Duodenal mucosa (tissue), 2 donors: ENCODE data around the gene STKLD1.

Experiments used
- H3K27ac ChIP-seq: one replicate; pipeline ENCODE4 v1.7.0; 2013; ENCODE audit warnings: low read depth, low read length
- H3K27me3 ChIP-seq, 2 donors: one replicate each; pipeline ENCODE4 v1.7.0; 2013; ENCODE audit warnings: low read length in 2 of 2, control low read depth in 1 of 2; ENCODE audit not compliant: insufficient read depth in 2 of 2, control insufficient read depth in 1 of 2
- H3K36me3 ChIP-seq, 2 donors: one replicate each; pipeline ENCODE4 v1.7.0; 2013; ENCODE audit warnings: low read length in 2 of 2, control low read depth in 1 of 2; ENCODE audit not compliant: insufficient read depth in 2 of 2, control insufficient read depth in 1 of 2
- H3K4me1 ChIP-seq, 2 donors: one replicate each; pipeline ENCODE4 v1.7.0; 2013; ENCODE audit warnings: low read length in 2 of 2, control low read depth in 1 of 2; ENCODE audit not compliant: insufficient read depth in 2 of 2, control insufficient read depth in 1 of 2
- H3K4me3 ChIP-seq, 2 donors: one replicate each; pipeline ENCODE4 v1.7.0; 2013; ENCODE audit warnings: low read length in 2 of 2, low read depth in 1 of 2
- H3K9ac ChIP-seq, 2 donors: one replicate each; pipeline ENCODE4 v1.7.0; 2013; ENCODE audit warnings: low read length in 2 of 2, low read depth in 1 of 2
- H3K9me3 ChIP-seq, 2 donors: one replicate each; pipeline ENCODE4 v1.7.0; 2013; ENCODE audit warnings: low read length in 2 of 2, control low read depth in 1 of 2; ENCODE audit not compliant: control insufficient read depth in 1 of 2

The STKLD1 gene

DNA sequence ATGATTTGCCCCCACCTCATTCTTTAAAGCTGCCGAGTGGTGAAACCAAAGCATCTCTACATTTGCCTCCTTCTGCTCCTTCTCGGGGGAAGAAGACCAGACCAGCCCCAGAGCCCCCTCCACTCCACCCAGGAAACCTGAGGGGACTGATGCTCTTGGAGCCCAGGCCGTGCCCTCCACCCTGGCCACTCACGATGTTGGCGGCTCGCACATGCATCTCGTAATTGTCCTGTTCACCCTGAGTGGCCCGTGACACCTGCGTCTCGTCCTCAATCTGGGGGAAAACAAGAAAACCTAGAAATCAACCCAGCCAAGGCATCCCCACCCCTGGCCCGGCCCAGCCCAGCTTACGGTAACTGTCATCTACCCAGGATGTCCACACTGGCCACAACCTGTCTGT lies 31.2 kb upstream of the STKLD1 start:
- H3K9me3 ChIP-seq = no peaks in the 10 kb centered on the region
- peaks cover 24 to 38% of the 10 kb centered on the region in 2 donors for H3K4me1 ChIP-seq
- H3K9ac ChIP-seq = no peak overlapping the region
- no peak overlapping the region for H3K27ac ChIP-seq
- H3K27me3 ChIP-seq = no peaks in the 10 kb centered on the region
- peaks cover 23 to 71% of the 10 kb centered on the region in 2 donors for H3K36me3 ChIP-seq
- H3K4me3 ChIP-seq = no peak overlapping the region

DNA sequence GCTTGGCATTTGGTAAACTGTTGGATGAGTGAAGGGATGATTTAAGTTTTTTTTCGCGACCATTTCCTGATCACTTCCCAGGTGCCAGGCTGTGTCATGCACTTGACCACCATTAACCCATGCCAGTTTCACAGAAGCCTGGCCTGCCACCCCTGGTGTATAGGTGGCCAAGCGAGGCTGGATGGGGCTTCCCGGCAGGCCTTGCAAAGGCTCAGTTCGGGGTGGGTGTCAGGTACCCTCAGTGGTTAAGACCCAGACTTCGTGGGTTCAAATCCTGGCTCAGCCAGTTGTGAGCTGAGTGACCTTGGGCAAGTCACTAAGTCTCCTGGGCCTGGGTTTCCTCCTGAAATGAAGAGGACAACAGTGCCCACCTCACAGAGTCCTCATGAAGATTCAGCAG lies 30.6 kb upstream of the STKLD1 start:
- Histone ChIP-seq H3K9ac (no peak overlapping the region), H3K4me3 (no peak overlapping the region), H3K36me3 (peaks cover 27 to 71% of the 10 kb centered on the region in 2 donors), H3K9me3 (no peaks in the 10 kb centered on the region), H3K4me1 (peaks cover 25 to 34% of the 10 kb centered on the region in 2 donors), H3K27ac (no peak overlapping the region), H3K27me3 (no peaks in the 10 kb centered on the region)

DNA sequence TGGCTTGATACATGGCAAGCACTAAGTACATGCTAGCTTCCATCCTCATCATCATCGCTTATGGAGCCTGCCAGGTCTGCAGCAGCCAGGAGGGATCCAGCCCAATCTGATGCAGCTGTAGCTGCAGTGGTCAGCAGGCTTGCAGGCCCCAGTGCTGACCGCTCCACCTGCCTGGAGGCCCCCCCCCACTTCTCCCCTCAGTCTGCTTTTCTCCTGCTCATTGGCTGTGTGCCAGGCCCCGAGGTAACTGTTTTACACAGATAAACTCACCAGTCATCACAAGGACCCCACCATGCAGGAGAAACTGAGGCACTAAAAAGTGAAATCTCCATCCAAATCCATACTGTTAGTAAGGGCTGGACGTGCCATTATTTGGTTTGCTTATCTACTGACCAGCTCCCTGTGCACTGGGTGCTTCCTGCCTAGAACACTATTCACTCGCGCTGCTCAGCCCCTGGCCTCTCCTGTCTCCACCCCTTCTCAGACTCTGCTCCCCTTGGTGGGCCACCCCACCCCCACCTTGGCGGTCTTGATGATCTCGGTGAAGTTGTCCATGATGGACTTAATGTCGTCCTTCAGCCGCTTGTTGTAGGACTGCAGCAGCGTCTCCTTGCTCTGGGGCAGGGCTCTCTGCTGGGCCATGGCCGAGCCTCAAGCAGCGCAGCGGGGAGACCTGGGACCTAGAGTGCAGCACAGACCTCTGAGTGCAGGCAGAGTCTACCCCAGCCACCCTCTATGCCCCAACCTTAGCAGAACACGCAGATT lies 30.0 kb upstream of the STKLD1 start:
- peak overlapping the region; percentile 57 to 61 for H3K9ac ChIP-seq
- peak overlapping the region; percentile 98 to 99 for H3K4me3 ChIP-seq
- H3K9me3 ChIP-seq = no peaks in the 10 kb centered on the region
- H3K36me3 ChIP-seq = peaks cover 32 to 71% of the 10 kb centered on the region in 2 donors
- peaks cover 25 to 31% of the 10 kb centered on the region in 2 donors for H3K4me1 ChIP-seq
- H3K27ac ChIP-seq = no peak overlapping the region
- H3K27me3 ChIP-seq = no peaks in the 10 kb centered on the region

DNA sequence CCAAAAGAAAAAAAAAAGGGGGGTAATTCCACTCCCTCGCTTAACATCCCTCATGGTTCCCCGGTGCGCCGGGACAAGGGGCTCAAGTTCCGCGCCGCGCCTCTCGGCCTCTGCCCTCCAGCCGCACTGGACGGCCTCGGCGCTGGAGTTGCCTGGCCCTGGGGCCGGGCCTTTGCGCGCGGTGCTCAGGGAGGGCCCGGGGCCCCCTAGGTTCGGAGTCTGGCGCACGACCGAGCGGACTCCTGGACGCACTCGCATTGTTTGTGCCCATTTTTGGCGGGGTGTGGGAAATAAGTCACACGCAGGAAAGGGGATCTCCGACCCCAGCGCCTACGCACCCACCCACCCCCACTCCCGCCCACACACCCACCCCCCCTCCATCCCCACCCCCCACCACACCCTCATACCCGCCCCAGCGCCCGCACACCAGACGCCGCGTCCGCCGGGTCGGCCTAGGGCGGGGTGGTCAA lies 28.6 kb upstream of the STKLD1 start:
- Histone ChIP-seq H3K9me3 (no peaks in the 10 kb centered on the region), H3K9ac (peak overlapping the region; percentile 57 to 61), H3K36me3 (peaks cover 45 to 71% of the 10 kb centered on the region in 2 donors), H3K27ac (peak overlapping the region; percentile 96), H3K4me3 (peak overlapping the region; percentile 98 to 99), H3K4me1 (peaks cover 25% of the 10 kb centered on the region in 2 donors), H3K27me3 (no peaks in the 10 kb centered on the region)

DNA sequence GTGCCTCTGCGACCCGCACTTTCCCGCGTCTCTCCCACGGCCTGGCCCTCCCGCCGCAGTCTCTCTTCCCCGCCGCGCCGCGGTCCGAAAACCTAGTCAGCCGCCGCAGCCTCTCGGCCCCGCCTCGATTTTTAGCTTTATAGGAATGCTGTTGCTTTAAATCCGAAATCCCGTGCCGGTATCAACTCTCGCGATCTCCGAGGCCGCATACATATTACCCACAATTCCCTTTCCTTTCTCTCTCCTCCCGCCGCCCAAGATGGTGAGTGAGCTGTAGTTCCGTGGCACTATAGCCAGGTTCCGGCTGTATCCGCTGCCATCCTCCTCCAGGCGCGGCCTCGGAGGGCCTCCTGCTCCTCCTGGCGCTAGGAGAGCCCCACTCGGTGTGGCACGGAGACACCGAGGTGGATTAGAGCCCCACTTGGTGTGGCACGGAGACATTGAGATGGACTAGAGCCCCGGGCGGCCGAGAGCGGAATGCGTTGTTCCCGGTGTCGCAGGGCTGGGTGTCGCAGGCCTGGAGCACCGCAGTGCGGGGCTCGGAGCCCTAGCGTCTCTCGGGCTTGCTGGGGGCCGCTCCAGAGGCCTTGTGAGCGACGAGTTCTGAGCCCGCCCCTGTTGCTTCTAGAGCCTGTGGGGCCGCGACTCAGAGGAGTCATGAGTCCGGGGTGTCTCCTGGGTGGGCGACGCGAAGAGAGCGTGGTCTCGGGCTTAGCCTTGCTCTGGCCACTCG lies 28.0 kb upstream of the STKLD1 start, which contains the start of the genes MED22 and RPL7A:
TSS of gene MED22 (minus strand) at position 147 of the 733 bp plus-strand sequence. CDS start 1,469 bp downstream, outside the sequence.
TSS of gene RPL7A (plus strand) at position 234 of the 733 bp plus-strand sequence. CDS start at position 260, 26 bp downstream.
- Histone ChIP-seq H3K4me1 (peaks cover 25% of the 10 kb centered on the region in 2 donors), H3K36me3 (peaks cover 51 to 71% of the 10 kb centered on the region in 2 donors), H3K27ac (peak within 1 kb of the TSS; percentile 96), H3K9me3 (no peaks in the 10 kb centered on the region), H3K27me3 (no peaks in the 10 kb centered on the region), H3K9ac (peak within 1 kb of the TSS; percentile 96 to 99), H3K4me3 (peak within 1 kb of the TSS; percentile 98 to 99)

DNA sequence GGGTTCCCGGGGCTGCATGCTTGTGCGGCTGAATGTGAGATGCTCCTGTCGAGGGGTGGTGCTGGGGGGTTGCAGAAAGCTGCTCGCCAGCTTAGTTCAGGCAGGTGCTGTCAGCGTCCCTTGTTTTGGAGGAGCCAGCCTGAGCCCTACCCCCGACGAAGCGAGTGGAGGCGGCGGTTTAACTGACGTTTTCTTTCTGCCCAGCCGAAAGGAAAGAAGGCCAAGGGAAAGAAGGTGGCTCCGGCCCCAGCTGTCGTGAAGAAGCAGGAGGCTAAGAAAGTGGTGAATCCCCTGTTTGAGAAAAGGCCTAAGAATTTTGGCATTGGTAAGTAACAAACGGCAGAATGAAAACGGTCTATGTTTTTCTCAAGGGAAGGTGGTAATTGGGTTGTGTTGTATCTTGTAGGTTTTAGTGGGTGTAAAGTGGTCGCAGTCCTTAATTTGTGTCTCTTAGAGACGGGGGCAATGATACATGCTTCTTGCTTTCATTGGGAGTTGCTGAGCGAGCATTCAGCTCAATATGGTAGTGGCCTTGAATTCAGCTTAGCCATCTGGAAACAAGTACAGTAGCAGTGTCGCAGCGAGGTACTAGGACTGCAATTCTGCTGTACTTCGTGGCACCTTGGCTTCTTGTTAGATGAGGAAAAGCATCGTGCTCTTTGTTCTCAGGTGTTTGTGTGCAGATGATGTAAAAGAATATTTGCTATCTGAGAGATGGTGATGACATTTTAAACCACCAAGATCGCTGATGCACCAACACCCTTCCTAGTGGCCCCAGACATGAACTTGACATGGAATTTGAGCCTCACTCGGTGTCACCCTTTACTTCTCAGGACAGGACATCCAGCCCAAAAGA lies 27.2 kb upstream of the STKLD1 start:
- Histone ChIP-seq H3K4me1 (peaks cover 25% of the 10 kb centered on the region in 2 donors), H3K4me3 (peak overlapping the region; percentile 98 to 99), H3K9ac (peak overlapping the region; percentile 96 to 99), H3K27ac (no peak overlapping the region), H3K27me3 (no peaks in the 10 kb centered on the region), H3K9me3 (no peaks in the 10 kb centered on the region), H3K36me3 (peaks cover 43 to 65% of the 10 kb centered on the region in 2 donors)

DNA sequence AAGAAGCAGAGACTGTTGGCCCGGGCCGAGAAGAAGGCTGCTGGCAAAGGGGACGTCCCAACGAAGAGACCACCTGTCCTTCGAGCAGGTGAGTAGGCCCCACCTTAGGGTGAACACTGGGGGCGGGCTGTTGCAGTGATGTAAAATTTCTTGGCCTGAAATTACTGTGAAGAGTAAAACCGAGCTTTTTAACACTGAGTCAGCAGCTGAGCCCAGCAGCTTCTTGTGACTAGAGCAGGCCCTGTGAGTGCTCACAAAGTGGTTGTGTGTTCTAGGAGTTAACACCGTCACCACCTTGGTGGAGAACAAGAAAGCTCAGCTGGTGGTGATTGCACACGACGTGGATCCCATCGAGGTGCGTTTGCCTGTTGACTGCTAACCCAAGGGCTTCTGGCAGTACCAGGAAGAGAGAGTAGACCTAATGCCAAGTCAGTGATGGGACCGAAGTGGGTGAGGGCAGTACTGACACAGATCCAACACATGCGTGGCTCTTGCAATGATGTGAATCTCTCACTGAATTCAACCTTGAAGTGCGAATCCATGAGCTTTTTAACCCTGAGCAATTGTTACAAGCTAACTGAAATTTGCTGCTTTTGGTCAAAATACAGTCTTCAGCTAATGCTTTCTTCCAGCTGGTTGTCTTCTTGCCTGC lies 26.1 kb upstream of the STKLD1 start:
- no peak overlapping the region for H3K27ac ChIP-seq
- peaks cover 34 to 60% of the 10 kb centered on the region in 2 donors for H3K36me3 ChIP-seq
- peak overlapping the region in 1 of 2 donors; percentile 96 for H3K9ac ChIP-seq
- H3K4me1 ChIP-seq = peaks cover 27 to 30% of the 10 kb centered on the region in 2 donors
- no peaks in the 10 kb centered on the region for H3K27me3 ChIP-seq
- no peaks in the 10 kb centered on the region for H3K9me3 ChIP-seq
- H3K4me3 ChIP-seq = no peak overlapping the region

DNA sequence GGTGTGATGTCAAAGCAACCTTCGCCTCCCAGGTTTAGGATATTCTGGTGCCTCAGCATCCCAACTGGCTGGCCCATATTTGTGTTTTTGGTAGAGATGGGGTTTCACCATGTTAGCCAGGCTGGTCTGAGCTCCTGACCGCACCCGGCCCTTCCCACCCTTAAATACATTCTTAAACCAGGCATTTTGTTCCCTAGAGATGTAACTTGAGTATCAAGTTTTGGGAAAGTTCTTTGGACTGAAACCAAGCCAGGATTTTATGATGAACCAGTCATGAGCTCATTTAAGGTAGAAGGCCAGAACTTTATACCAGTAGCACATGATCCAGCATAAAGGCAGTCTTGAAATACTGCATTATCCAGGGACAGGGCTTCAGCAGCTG lies 24.6 kb upstream of the STKLD1 start:
- no peak overlapping the region for H3K27ac ChIP-seq
- no peak overlapping the region for H3K4me3 ChIP-seq
- H3K9me3 ChIP-seq = no peaks in the 10 kb centered on the region
- no peaks in the 10 kb centered on the region for H3K27me3 ChIP-seq
- peaks cover 34 to 50% of the 10 kb centered on the region in 2 donors for H3K36me3 ChIP-seq
- H3K9ac ChIP-seq = no peak overlapping the region
- H3K4me1 ChIP-seq = peaks cover 27 to 31% of the 10 kb centered on the region in 2 donors

DNA sequence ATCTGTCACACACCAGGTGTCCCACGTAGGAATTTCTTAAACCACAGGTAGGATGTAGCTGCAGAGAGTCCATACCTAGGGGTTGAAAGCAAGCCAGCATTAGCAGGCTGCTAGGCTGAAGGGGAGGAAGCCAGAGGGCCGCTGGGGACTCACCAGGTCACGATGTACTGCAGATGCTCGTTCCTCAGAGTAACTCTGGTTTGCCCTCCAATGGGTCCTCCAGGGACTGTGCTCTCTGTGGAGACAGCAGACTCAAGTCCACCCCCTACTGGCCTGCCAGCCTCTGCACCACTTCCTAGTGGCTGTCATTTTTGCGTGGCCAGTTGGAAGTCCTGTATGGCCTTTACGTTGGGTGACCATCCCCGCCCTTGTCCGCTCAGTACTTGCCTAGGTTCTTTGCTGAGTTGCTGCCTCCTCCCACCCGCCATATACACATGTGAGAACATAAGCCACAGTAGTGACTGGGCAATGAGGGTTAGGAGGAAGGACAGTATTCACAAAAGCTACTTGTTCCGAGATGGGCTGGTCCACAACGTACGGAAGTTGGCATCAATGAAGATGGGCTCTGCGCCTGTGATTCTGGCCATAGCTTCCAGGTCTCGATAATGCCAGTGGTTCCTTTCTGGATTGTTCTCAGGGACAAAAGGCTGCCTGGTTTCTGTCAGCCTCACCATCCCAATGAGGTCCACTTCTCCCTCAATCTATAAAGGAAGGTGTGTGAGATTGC lies 24.1 kb upstream of the STKLD1 start:
- Histone ChIP-seq H3K9ac (no peak overlapping the region), H3K36me3 (peaks cover 34 to 50% of the 10 kb centered on the region in 2 donors), H3K4me1 (peaks cover 23 to 30% of the 10 kb centered on the region in 2 donors), H3K4me3 (no peak overlapping the region), H3K9me3 (no peaks in the 10 kb centered on the region), H3K27ac (no peak overlapping the region), H3K27me3 (no peaks in the 10 kb centered on the region)
